Measurements from ENCODE around the gene DAND5. TPM values are rescaled to one million over a fixed set of nuclear protein-coding genes. Genes with fewer than 3 reads are reported as not detected.

The DAND5 gene
- total and polyA plus RNA-seq, 9 of the 15 experiments (the other 6 are each of a cell fraction or from before 2014, with no cell fraction given): 0.22 to 0.83 (median 0.60) TPM

- TF ChIP-seq RREB1 (CRISPR knock-in tag; IDR thresholded peaks at IDR 0.05) (no peak), STAT6 (CRISPR knock-in tag; IDR thresholded peaks at IDR 0.05) (no peak), RERE (CRISPR knock-in tag; IDR thresholded peaks at IDR 0.05; ENCODE audit: borderline replicate concordance) (no peak), HINFP (tag; conservative IDR thresholded peaks at IDR 0.05; ENCODE audit: low read depth) (no peak), U2AF1 (optimal IDR thresholded peaks at IDR 0.05; ENCODE audit: low read depth, low read length) (peak; percentile 64), THRAP3 (IDR thresholded peaks at IDR 0.05; ENCODE audit: borderline replicate concordance) (no peak), ELK3 (CRISPR knock-in tag; IDR thresholded peaks at IDR 0.05) (no peak), TBL1XR1 (IDR thresholded peaks at IDR 0.05; ENCODE audit: low read length in 2 of 2) (peak; percentile 41 to 54; a peak in 1 of 4 replicates)
These were observed 31.2 kb upstream of the DAND5 start, which contains the start of gene CALR (continued) for GRCh38 chr19:12937927-12938778.

Measured in K562 (cell line).